ENCODE measurements around the gene DCD. TPM values are rescaled to one million over a fixed set of nuclear protein-coding genes. Genes with fewer than 3 reads are reported as not detected.
A peak's percentile ranks its signal among the peaks of the same experiment; 100 is the strongest.

The DCD gene
- total and polyA plus RNA-seq, 2 donors (not counting 3 experiments of a cell fraction or from before 2014, with no cell fraction given) = not detected

GRCh38 chr12:54603173-54603814 lies 44.9 kb downstream of the DCD start:
- H3K79me2 ChIP-seq (ENCODE audit: control insufficient read depth, insufficient read depth, low read length) = no peaks in the 10 kb centered on the region
- H3K4me3 ChIP-seq (replicated peaks in 1 of 3; ENCODE audit: insufficient read depth in 1 of 3, low read depth in 1 of 3, low read length in 3 of 3) = no peak overlapping the region
- H3K9me1 ChIP-seq (replicated peaks; ENCODE audit: control insufficient read depth, extremely low read depth, insufficient read depth, low read length) = no peaks in the 10 kb centered on the region
- DNase-seq (ENCODE audit: low read depth, low spot score) (peak; percentile 67), FAIRE-seq (peak; percentile 88)
- dilution Hi-C loops (cut with MboI; ENCODE audit: extremely low pct_ligation_motif_present, low sequenced_read_pairs) = no loop called here
- intact Hi-C loops (cut with micrococcal nuclease) = no loop called here
- H3K9ac ChIP-seq (replicated peaks; ENCODE audit: extremely low read depth, insufficient read depth, low read length) = no peak overlapping the region
- H3K4me1 ChIP-seq (ENCODE audit: control insufficient read depth, extremely low read depth, insufficient read depth, low read length) = no peaks in the 10 kb centered on the region
- no peak overlapping the region for H3K4me2 ChIP-seq (ENCODE audit: insufficient read depth, low read length)
- H4K20me1 ChIP-seq (replicated peaks; ENCODE audit: control insufficient read depth, extremely low read depth, insufficient read depth, low read length) = no peaks in the 10 kb centered on the region
- TF ChIP-seq, protein P1, sequence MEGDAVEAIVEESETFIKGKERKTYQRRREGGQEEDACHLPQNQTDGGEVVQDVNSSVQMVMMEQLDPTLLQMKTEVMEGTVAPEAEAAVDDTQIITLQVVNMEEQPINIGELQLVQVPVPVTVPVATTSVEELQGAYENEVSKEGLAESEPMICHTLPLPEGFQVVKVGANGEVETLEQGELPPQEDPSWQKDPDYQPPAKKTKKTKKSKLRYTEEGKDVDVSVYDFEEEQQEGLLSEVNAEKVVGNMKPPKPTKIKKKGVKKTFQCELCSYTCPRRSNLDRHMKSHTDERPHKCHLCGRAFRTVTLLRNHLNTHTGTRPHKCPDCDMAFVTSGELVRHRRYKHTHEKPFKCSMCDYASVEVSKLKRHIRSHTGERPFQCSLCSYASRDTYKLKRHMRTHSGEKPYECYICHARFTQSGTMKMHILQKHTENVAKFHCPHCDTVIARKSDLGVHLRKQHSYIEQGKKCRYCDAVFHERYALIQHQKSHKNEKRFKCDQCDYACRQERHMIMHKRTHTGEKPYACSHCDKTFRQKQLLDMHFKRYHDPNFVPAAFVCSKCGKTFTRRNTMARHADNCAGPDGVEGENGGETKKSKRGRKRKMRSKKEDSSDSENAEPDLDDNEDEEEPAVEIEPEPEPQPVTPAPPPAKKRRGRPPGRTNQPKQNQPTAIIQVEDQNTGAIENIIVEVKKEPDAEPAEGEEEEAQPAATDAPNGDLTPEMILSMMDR (IDR thresholded peaks at IDR 0.05; ENCODE audit: extremely low read depth in 1 of 2, insufficient read depth in 1 of 2, low read depth in 1 of 2, low read length in 2 of 2) = peak; percentile 80 to 83
- TF ChIP-seq EZH2 (IDR thresholded peaks at IDR 0.05; ENCODE audit: borderline replicate concordance, low read depth, low read length, severe bottlenecking) = no peak
- H3K9me3 ChIP-seq (replicated peaks; ENCODE audit: control insufficient read depth, insufficient read depth, low read length) = no peaks in the 10 kb centered on the region
- CTCF ChIA-PET = interaction anchor here (1.5 kb wide), 1 partner anchor 13 kb away, joined by 4 read pairs; no protein-coding TSS in a partner anchor
- no peak overlapping the region for H2AFZ ChIP-seq (ENCODE audit: low read depth, low read length)
- no peaks in the 10 kb centered on the region for H3K36me3 ChIP-seq (ENCODE audit: control insufficient read depth in 2 of 2, extremely low read depth in 1 of 2, insufficient read depth in 2 of 2, low read length in 2 of 2)
- BruUV-seq (replicated peaks) = no TSS peak
- POLR2A ChIA-PET = no interaction called here
- H3K27ac ChIP-seq (ENCODE audit: insufficient read depth, low read depth, low read length) = no peak overlapping the region
- H3K27me3 ChIP-seq (ENCODE audit: control insufficient read depth in 2 of 2, insufficient read depth in 2 of 2, low read length in 2 of 2) = peaks cover 2 to 5% of the 10 kb centered on the region in 2 experiments

DNA sequence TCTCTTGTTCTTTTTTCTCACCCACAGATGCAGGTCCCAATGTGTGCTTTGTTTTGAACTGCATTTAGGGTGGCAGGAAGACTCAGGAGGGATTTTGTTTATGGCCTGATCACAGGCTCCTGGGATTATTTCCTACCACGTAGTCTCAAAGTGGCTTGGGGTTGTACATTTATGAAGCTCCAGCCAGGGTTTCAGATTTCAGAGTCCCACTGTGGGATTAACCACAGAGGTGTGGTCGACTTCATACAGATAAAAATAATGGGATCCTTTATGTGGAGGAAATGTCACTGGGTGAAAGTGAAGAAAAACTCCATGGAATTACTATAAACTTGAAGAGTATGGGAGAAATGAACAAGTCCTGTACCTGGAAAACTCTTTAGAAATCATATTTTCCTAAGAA lies 45.5 kb downstream of the DCD start:
- intact Hi-C loops (cut with micrococcal nuclease) (no loop called here), dilution Hi-C loops (cut with MboI; ENCODE audit: extremely low pct_ligation_motif_present, low sequenced_read_pairs) (no loop called here)
- H3K4me2 ChIP-seq (ENCODE audit: insufficient read depth, low read length) = no peak overlapping the region
- H3K27ac ChIP-seq (ENCODE audit: insufficient read depth, low read depth, low read length) = no peak overlapping the region
- CTCF ChIA-PET = interaction anchor here (1.2 to 1.3 kb wide), 2 partner anchors 19 to 23 kb away, joined by 3 to 5 read pairs; no protein-coding TSS in a partner anchor
- no peak for DNase-seq (ENCODE audit: low read depth, low spot score)
- no peaks in the 10 kb centered on the region for H3K36me3 ChIP-seq (ENCODE audit: control insufficient read depth in 2 of 2, extremely low read depth in 1 of 2, insufficient read depth in 2 of 2, low read length in 2 of 2)
- H3K9ac ChIP-seq (replicated peaks; ENCODE audit: extremely low read depth, insufficient read depth, low read length) = no peak overlapping the region
- no peaks in the 10 kb centered on the region for H3K4me1 ChIP-seq (ENCODE audit: control insufficient read depth, extremely low read depth, insufficient read depth, low read length)
- H3K27me3 ChIP-seq (ENCODE audit: control insufficient read depth in 2 of 2, insufficient read depth in 2 of 2, low read length in 2 of 2) = peaks cover 5 to 8% of the 10 kb centered on the region in 2 experiments
- no peaks in the 10 kb centered on the region for H3K9me3 ChIP-seq (replicated peaks; ENCODE audit: control insufficient read depth, insufficient read depth, low read length)
- no peak overlapping the region for H2AFZ ChIP-seq (ENCODE audit: low read depth, low read length)
- H3K4me3 ChIP-seq (replicated peaks in 1 of 3; ENCODE audit: insufficient read depth in 1 of 3, low read depth in 1 of 3, low read length in 3 of 3) = no peak overlapping the region
- POLR2A ChIA-PET = no interaction called here
- TF ChIP-seq GATA2 (IDR thresholded peaks at IDR 0.05; ENCODE audit: insufficient read depth, insufficient read length, low read depth, low read length) (no peak), FOS (IDR thresholded peaks at IDR 0.05; ENCODE audit: borderline replicate concordance, insufficient read depth, low read length) (no peak), JUN (IDR thresholded peaks at IDR 0.05; ENCODE audit: borderline replicate concordance, insufficient read depth, insufficient read length, low read depth) (no peak), EZH2 (IDR thresholded peaks at IDR 0.05; ENCODE audit: borderline replicate concordance, low read depth, low read length, severe bottlenecking) (no peak), POLR2A (IDR thresholded peaks at IDR 0.05; ENCODE audit: low read depth, low read length) (no peak), MYC (IDR thresholded peaks at IDR 0.05; ENCODE audit: low read depth, low read length) (no peak), POLR2AphosphoS5 (IDR thresholded peaks at IDR 0.05; ENCODE audit: insufficient read depth, low read depth, low read length) (no peak)
- TF ChIP-seq, protein P2, sequence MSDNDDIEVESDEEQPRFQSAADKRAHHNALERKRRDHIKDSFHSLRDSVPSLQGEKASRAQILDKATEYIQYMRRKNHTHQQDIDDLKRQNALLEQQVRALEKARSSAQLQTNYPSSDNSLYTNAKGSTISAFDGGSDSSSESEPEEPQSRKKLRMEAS (IDR thresholded peaks at IDR 0.05; ENCODE audit: insufficient read depth, insufficient read length) = no peak
- TF ChIP-seq, protein P1 (IDR thresholded peaks at IDR 0.05; ENCODE audit: extremely low read depth in 1 of 2, insufficient read depth in 1 of 2, low read depth in 1 of 2, low read length in 2 of 2) = no peak
- no TSS peak for BruUV-seq (replicated peaks)
- H4K20me1 ChIP-seq (replicated peaks; ENCODE audit: control insufficient read depth, extremely low read depth, insufficient read depth, low read length) = no peaks in the 10 kb centered on the region
- no peaks in the 10 kb centered on the region for H3K79me2 ChIP-seq (ENCODE audit: control insufficient read depth, insufficient read depth, low read length)
- H3K9me1 ChIP-seq (replicated peaks; ENCODE audit: control insufficient read depth, extremely low read depth, insufficient read depth, low read length) = no peaks in the 10 kb centered on the region
- no peak for FAIRE-seq

Measured in endothelial cell of umbilical vein (primary cell).